Measurements from ENCODE around the gene CERS1.

- TF ChIP-seq CTCF (IDR thresholded peaks at IDR 0.05; ENCODE audit: low read depth, low read length) (no peak), EZH2phosphoT487 (IDR thresholded peaks at IDR 0.05; ENCODE audit: low read depth) (no peak)
Measured at GRCh38 chr19:18857223-18857622, 38.7 kb downstream of the CERS1 start.
